Measurements from ENCODE around the gene TYROBP.
A peak's percentile ranks its signal among the peaks of the same experiment; 100 is the strongest.

Gene TYROBP

GRCh38 chr19:35938282-35939224 lies 30.5 kb upstream of the TYROBP start:
- H3K9me3 ChIP-seq (replicated peaks in 1 of 2; ENCODE audit: control insufficient read depth in 2 of 2, insufficient read depth in 1 of 2, low read depth in 1 of 2, low read length in 2 of 2): peaks cover 0 to 1% of the 10 kb centered on the region in 2 donors
- H3K9ac ChIP-seq (ENCODE audit: low read depth, low read length, poor library complexity): no peak overlapping the region
- peak overlapping the region; percentile 73 for H3K23ac ChIP-seq (ENCODE audit: low read depth, low read length, poor library complexity)
- peaks cover 12 to 15% of the 10 kb centered on the region in 2 donors for H3K4me1 ChIP-seq (ENCODE audit: control insufficient read depth in 2 of 2, insufficient read depth in 1 of 2, low read depth in 1 of 2, low read length in 2 of 2)
- no peak overlapping the region for H3K14ac ChIP-seq (ENCODE audit: low read length)
- no peak overlapping the region for H2AK5ac ChIP-seq (ENCODE audit: low read depth, low read length)
- no peak overlapping the region for H2BK5ac ChIP-seq (ENCODE audit: low read length)
- no peak overlapping the region for H3K4ac ChIP-seq (ENCODE audit: low read length)
- peaks cover 10 to 36% of the 10 kb centered on the region in 2 donors for H3K36me3 ChIP-seq (replicated peaks in 1 of 2; ENCODE audit: control insufficient read depth in 2 of 2, insufficient read depth in 2 of 2, low read length in 2 of 2)
- H4K8ac ChIP-seq (ENCODE audit: low read depth, low read length): no peak overlapping the region
- peaks cover 17% of the 10 kb centered on the region for H3K79me1 ChIP-seq (ENCODE audit: low read depth, low read length)
- H2BK12ac ChIP-seq (ENCODE audit: low read length): no peak overlapping the region
- H2BK15ac ChIP-seq (ENCODE audit: low read length): no peak overlapping the region
- H3K4me3 ChIP-seq (ENCODE audit: low read length in 2 of 2): peak overlapping the region in 1 of 2 donors; percentile 61
- H3K27ac ChIP-seq (replicated peaks; ENCODE audit: low read length): no peak overlapping the region
- H3K18ac ChIP-seq (ENCODE audit: low read length): no peak overlapping the region
- no peak for DNase-seq (ENCODE audit: low spot score)
- H2AFZ ChIP-seq (ENCODE audit: low read length): no peak overlapping the region
- no peak overlapping the region for H2BK120ac ChIP-seq (ENCODE audit: low read depth, low read length)
- H3K27me3 ChIP-seq (ENCODE audit: control insufficient read depth in 3 of 3, insufficient read depth in 3 of 3, low read depth in 1 of 3, low read length in 3 of 3): no peaks in the 10 kb centered on the region
- no CpG with 5 or more reads among the region's 13 CpGs for WGBS, 2 donors (ENCODE audit: extremely low coverage in 2 of 2, insufficient read length in 2 of 2, insufficient replicate concordance in 1 of 2)
- peak overlapping the region; percentile 81 for H3K4me2 ChIP-seq (ENCODE audit: insufficient read depth, low read length, poor library complexity, severe bottlenecking)
- no peak overlapping the region for H4K91ac ChIP-seq (ENCODE audit: low read depth, low read length, poor library complexity)

DNA sequence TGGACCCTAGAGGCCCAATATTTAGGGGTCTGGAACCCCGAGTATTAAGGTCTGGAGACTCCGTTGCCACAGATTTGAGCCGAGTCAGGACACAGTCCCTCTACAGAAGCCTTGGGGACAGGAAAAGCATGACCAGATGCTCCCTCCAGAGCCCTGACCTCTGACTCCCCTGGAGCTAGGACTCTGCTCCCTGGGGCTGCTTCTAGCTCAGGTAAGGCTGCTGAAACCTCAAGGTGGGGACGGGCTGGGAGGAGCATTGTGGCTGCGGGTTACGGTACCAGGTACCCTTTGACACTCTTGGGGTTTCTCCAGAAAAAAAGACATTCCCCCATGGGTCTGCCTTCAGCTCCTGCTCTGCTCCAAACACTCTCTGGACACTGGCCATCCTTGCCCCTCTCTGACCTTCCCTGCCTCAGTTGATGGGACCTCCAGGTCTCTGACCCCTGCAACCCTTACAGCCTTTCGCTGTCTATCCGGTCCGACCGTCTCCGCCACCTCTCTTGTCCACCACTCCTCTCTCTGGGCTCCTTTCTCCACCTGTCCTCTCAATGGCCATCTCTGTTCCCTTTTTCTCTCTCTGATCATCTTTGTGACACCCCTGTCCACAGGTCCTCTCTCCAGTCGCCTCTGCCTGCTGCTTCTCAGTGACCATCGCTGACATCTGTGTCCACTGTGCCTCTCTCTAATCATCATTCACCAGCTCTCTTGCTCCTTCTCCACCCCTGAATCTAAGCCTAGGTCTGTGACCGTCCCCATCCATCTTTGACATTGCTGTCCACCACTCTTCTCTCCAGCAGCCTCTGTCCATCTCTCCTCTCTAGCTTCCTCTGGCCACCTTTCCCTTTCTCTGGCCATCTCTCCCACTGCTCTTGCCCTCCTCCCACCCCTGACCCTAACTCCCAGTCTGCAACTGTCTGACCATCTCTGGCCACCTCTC lies 29.5 kb upstream of the TYROBP start:
- Histone ChIP-seq H3K9ac (ENCODE audit: low read depth, low read length, poor library complexity) (peak overlapping the region; percentile 55), H2BK5ac (ENCODE audit: low read length) (no peak overlapping the region), H3K14ac (ENCODE audit: low read length) (no peak overlapping the region), H3K4me2 (ENCODE audit: insufficient read depth, low read length, poor library complexity, severe bottlenecking) (peak overlapping the region; percentile 81), H3K18ac (ENCODE audit: low read length) (no peak overlapping the region), H3K79me1 (ENCODE audit: low read depth, low read length) (peaks cover 17% of the 10 kb centered on the region), H3K23ac (ENCODE audit: low read depth, low read length, poor library complexity) (no peak overlapping the region), H3K4ac (ENCODE audit: low read length) (no peak overlapping the region), H2BK120ac (ENCODE audit: low read depth, low read length) (no peak overlapping the region), H2AK5ac (ENCODE audit: low read depth, low read length) (peak overlapping the region; percentile 6), H2BK15ac (ENCODE audit: low read length) (no peak overlapping the region), H3K9me3 (replicated peaks in 1 of 2; ENCODE audit: control insufficient read depth in 2 of 2, insufficient read depth in 1 of 2, low read depth in 1 of 2, low read length in 2 of 2) (peaks cover 0 to 1% of the 10 kb centered on the region in 2 donors), H3K27me3 (ENCODE audit: control insufficient read depth in 3 of 3, insufficient read depth in 3 of 3, low read depth in 1 of 3, low read length in 3 of 3) (no peaks in the 10 kb centered on the region), H4K8ac (ENCODE audit: low read depth, low read length) (no peak overlapping the region), H2AFZ (ENCODE audit: low read length) (no peak overlapping the region), H3K4me1 (ENCODE audit: control insufficient read depth in 2 of 2, insufficient read depth in 1 of 2, low read depth in 1 of 2, low read length in 2 of 2) (peaks cover 12 to 15% of the 10 kb centered on the region in 2 donors), H4K91ac (ENCODE audit: low read depth, low read length, poor library complexity) (no peak overlapping the region), H3K36me3 (replicated peaks in 1 of 2; ENCODE audit: control insufficient read depth in 2 of 2, insufficient read depth in 2 of 2, low read length in 2 of 2) (peaks cover 9 to 35% of the 10 kb centered on the region in 2 donors), H3K4me3 (ENCODE audit: low read length in 2 of 2) (peak overlapping the region; percentile 61 to 86), H3K27ac (replicated peaks; ENCODE audit: low read length) (no peak overlapping the region), H2BK12ac (ENCODE audit: low read length) (no peak overlapping the region)
- DNase-seq (ENCODE audit: low spot score): no peak
- no CpG with 5 or more reads among the region's 14 CpGs for WGBS, 2 donors (ENCODE audit: extremely low coverage in 2 of 2, insufficient read length in 2 of 2, insufficient replicate concordance in 1 of 2)

DNA sequence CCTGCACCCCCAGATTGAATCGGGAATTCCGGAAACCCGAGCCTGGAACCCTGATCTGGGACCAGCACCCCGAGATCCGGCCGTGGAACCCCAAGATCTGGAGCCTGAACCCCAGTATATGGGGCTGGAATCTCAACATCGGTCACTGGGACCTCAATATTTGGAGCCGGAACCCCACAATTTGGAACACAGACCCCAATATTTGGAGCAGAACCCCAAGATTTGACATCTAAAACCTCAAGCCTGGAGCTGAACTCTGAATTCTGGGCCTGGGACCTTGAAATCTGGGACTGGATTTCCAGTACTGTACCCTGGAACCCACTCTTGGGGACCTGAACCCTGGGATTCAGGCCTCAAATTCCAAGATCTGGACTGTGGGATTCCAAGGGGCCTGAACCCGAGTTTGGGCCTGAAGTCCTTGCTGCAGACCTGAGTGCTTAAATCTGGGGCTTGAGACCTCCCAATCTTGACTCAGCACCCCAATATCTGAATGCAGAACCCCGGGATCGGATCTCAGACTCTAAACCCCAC lies 28.7 kb upstream of the TYROBP start:
- Histone ChIP-seq H3K4me1 (ENCODE audit: control insufficient read depth in 2 of 2, insufficient read depth in 1 of 2, low read depth in 1 of 2, low read length in 2 of 2) (peaks cover 12 to 17% of the 10 kb centered on the region in 2 donors), H3K9ac (ENCODE audit: low read depth, low read length, poor library complexity) (peak overlapping the region; percentile 86), H2AK5ac (ENCODE audit: low read depth, low read length) (peak overlapping the region; percentile 6), H3K27ac (replicated peaks; ENCODE audit: low read length) (no peak overlapping the region), H3K27me3 (ENCODE audit: control insufficient read depth in 3 of 3, insufficient read depth in 3 of 3, low read depth in 1 of 3, low read length in 3 of 3) (no peaks in the 10 kb centered on the region), H3K23ac (ENCODE audit: low read depth, low read length, poor library complexity) (no peak overlapping the region), H3K4me3 (ENCODE audit: low read length in 2 of 2) (peak overlapping the region; percentile 61 to 86), H2BK5ac (ENCODE audit: low read length) (no peak overlapping the region), H3K4me2 (ENCODE audit: insufficient read depth, low read length, poor library complexity, severe bottlenecking) (peak overlapping the region; percentile 81), H3K36me3 (replicated peaks in 1 of 2; ENCODE audit: control insufficient read depth in 2 of 2, insufficient read depth in 2 of 2, low read length in 2 of 2) (peaks cover 5 to 28% of the 10 kb centered on the region in 2 donors), H3K14ac (ENCODE audit: low read length) (no peak overlapping the region), H2BK15ac (ENCODE audit: low read length) (peak overlapping the region; percentile 37), H3K18ac (ENCODE audit: low read length) (peak overlapping the region; percentile 95), H3K9me3 (replicated peaks in 1 of 2; ENCODE audit: control insufficient read depth in 2 of 2, insufficient read depth in 1 of 2, low read depth in 1 of 2, low read length in 2 of 2) (no peaks in the 10 kb centered on the region), H3K79me1 (ENCODE audit: low read depth, low read length) (peaks cover 17% of the 10 kb centered on the region), H2BK12ac (ENCODE audit: low read length) (no peak overlapping the region), H3K4ac (ENCODE audit: low read length) (no peak overlapping the region), H4K8ac (ENCODE audit: low read depth, low read length) (no peak overlapping the region), H2AFZ (ENCODE audit: low read length) (peak overlapping the region; percentile 94), H2BK120ac (ENCODE audit: low read depth, low read length) (no peak overlapping the region), H4K91ac (ENCODE audit: low read depth, low read length, poor library complexity) (no peak overlapping the region)
- no CpG with 5 or more reads among the region's 11 CpGs for WGBS, 2 donors (ENCODE audit: extremely low coverage in 2 of 2, insufficient read length in 2 of 2, insufficient replicate concordance in 1 of 2)
- DNase-seq (ENCODE audit: low spot score): no peak
